ENCODE data around the gene FAM174B.

The FAM174B gene

DNA sequence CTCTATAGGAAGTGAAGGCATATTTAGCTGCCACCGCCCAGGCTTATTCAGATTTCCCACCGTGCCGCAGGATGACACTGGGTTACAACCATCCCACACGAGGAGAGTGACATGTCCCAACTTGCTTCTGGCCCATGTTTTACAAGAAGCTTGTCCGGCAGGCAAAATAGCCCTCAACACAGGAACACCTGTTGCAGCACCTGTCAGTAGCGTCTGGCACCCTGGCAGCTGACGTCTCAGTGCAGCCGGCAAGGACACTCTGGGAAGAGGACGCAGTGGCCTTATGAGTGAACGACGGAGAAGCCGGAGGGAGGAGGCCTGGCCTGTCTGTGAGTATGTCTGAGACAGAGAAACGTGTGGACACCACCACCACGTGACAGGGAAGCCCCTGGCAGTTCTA, 32.1 kb downstream of the FAM174B start:
- Histone ChIP-seq H3K9me3 (peaks cover 7% of the 10 kb centered on the region; the same call in 1 of the 2 replicates), H4K20me1 (no peaks in the 10 kb centered on the region), H3K27me3 (no peaks in the 10 kb centered on the region), H3K4me1 (peaks cover 30% of the 10 kb centered on the region), H3K9ac (no peak overlapping the region), H3K4me3 (no peak overlapping the region), H3K36me3 (no peaks in the 10 kb centered on the region), H3K27ac (no peak overlapping the region), H3K4me2 (peak overlapping the region; percentile 73)
- no peak for TF ChIP-seq Cebpa-rat (IDR thresholded peaks at IDR 0.05)

DNA sequence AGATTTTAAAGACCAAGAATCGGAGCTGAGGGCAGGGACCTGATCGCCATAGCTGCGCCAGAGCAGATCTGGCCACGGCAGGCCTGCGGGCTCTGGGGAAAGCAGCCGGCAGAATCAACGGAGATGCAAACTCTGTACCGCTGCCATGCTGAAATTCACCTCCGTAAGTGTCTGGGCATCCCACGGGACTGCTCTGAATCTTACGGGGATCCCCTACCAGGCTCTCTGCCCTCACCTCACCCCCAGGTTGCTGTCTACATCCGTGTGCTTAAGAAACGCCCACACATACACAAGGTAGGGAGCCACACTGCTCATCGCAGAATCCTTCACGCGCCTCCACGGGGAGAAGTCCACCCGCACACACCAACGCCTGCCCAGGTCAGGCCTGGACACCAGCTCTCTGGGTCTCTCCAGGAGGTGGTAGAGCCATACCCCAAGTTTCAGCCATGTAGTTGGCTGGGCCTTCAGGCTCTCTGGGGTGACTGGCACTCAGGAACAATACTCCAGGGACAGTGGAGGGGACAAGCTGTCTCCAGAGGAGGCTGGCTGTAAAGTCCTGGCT, 33.5 kb downstream of the FAM174B start:
- Histone ChIP-seq H3K4me1 (peaks cover 30% of the 10 kb centered on the region), H3K9me3 (peaks cover 7% of the 10 kb centered on the region; the same call in 1 of the 2 replicates), H3K27me3 (no peaks in the 10 kb centered on the region), H3K9ac (no peak overlapping the region), H3K36me3 (no peaks in the 10 kb centered on the region), H3K4me2 (no peak overlapping the region), H3K4me3 (no peak overlapping the region), H4K20me1 (no peaks in the 10 kb centered on the region), H3K27ac (no peak overlapping the region)
- TF ChIP-seq Cebpa-rat (IDR thresholded peaks at IDR 0.05) = no peak

DNA sequence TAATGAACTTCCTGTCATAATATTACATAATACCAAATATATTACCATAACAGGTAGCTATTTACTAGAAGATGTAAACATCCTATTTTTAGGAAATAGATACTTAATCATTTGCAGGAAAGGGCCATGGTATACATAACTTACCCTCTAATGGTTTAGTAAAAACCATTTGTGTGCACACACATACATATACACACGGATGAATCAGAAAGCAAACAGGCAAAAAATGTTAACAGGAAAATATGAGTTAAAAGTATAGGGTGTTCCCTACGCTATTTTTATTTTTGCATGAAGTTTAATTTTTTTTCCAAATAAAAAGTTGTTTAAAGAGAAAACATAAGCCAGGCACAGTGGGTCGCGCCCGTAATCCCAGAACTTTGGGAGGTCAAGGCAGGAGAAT, 34.6 kb downstream of the FAM174B start:
- H3K36me3 ChIP-seq = no peaks in the 10 kb centered on the region
- no peak overlapping the region for H3K27ac ChIP-seq
- H3K4me3 ChIP-seq = no peak overlapping the region
- H3K9ac ChIP-seq = no peak overlapping the region
- no peak overlapping the region for H3K4me2 ChIP-seq
- H3K4me1 ChIP-seq = peaks cover 26% of the 10 kb centered on the region
- H3K27me3 ChIP-seq = no peaks in the 10 kb centered on the region
- H4K20me1 ChIP-seq = no peaks in the 10 kb centered on the region
- no peak for TF ChIP-seq Cebpa-rat (IDR thresholded peaks at IDR 0.05)
- no peaks in the 10 kb centered on the region for H3K9me3 ChIP-seq

DNA sequence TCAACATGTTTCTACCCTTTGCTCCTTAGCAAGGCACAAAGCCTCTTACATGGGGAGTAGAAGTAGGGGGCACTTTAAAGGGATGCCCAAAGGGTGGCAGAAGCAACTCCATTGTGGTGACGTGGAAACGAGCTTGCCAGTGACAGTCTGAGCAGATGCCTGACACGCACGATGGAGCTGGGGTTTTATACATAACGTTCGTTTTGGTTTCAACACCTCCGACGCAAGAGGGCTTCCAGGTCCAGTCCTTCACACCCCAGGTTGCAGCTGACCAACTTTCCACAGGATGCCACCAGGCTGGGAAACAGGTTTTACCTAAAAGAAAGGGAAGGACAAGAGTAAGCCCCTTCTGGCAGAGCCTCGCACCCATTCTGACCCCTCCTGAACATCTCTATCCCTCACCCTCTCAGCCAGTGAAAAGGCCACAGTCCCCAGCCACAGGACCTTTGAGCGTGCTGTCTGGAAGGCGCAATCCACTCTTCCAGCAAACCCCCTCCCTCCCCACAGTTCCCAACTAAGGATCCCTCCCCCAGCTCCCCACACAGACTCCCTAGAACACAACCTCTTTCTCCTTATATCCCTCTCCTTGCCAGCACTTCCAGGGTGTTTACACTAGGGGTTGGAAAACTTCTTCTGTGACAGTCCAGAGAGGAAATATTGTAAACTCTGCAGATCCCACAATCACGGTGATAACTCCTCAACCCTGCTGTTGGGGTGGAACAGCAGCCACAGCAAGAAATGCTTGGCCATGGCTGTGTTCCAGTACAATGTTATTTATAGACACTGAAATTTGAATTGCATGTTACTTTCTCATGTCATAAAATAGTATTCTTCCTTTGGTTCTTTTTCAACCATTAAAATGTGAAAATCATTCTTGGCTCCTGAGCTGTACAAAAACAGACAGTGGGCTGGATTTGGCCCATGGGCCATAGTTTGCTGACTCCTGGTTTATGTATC, 36.2 kb downstream of the FAM174B start:
- H3K4me2 ChIP-seq = no peak overlapping the region
- no peaks in the 10 kb centered on the region for H4K20me1 ChIP-seq
- peaks cover 10% of the 10 kb centered on the region for H3K4me1 ChIP-seq
- H3K36me3 ChIP-seq = no peaks in the 10 kb centered on the region
- H3K9me3 ChIP-seq = no peaks in the 10 kb centered on the region
- no peak for TF ChIP-seq Cebpa-rat (IDR thresholded peaks at IDR 0.05)
- no peak overlapping the region for H3K9ac ChIP-seq
- H3K27me3 ChIP-seq = no peaks in the 10 kb centered on the region
- no peak overlapping the region for H3K27ac ChIP-seq
- H3K4me3 ChIP-seq = no peak overlapping the region

DNA sequence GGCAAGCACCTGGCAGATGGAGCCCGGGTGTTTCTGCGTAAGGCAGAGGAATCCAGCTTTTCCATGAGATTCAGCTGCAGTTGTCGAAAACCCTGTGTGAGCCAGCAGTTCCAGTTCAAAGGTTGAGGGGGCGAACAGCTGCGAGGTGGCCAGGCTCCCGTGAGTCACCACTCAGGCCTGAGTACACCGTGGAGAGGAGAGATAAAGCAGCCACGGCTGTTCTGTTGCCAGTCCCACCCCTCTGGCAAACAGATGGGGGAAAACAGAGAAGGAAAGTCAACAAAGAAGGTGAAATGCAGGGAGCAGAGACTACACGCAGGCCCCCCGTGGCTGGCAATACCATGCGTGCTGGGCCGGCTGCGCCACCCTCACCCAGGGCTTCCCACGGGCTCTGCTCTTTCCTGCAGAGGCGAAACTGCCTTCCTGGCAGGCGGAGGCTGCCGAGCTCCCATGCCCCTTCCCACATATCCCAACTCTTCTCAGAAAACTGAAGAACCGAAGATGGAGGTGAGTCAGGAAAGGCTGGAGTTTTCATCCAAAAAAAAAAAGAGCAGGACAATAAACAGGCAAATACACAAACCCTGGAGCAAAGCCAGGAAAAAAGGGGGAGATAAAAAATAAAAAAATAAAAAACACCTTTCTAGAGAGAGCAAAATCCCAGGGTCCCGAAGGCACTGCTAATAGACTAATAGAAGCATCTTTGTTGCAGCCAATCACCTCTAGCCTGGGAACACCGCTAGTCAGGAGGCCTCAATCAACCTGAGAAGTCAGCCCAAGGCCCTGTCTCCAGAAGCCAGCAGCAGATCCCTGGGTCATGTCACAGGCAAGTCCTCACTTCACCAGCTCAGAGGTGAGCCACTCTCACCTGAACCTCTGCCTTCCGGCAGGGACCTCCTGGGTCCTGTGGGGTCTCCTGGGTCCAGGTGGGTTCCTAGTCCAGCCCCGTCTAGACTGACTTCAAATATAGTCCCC, 37.7 kb downstream of the FAM174B start:
- no peaks in the 10 kb centered on the region for H3K9me3 ChIP-seq
- no peak for TF ChIP-seq Cebpa-rat (IDR thresholded peaks at IDR 0.05)
- no peak overlapping the region for H3K4me3 ChIP-seq
- H3K36me3 ChIP-seq = no peaks in the 10 kb centered on the region
- no peak overlapping the region for H3K27ac ChIP-seq
- 0 out of 2 replicates have a peak overlapping the region, but pooled peaks have one; percentile 1 for H3K4me2 ChIP-seq
- no peak overlapping the region for H3K9ac ChIP-seq
- no peaks in the 10 kb centered on the region for H3K27me3 ChIP-seq
- no peaks in the 10 kb centered on the region for H3K4me1 ChIP-seq
- no peaks in the 10 kb centered on the region for H4K20me1 ChIP-seq

DNA sequence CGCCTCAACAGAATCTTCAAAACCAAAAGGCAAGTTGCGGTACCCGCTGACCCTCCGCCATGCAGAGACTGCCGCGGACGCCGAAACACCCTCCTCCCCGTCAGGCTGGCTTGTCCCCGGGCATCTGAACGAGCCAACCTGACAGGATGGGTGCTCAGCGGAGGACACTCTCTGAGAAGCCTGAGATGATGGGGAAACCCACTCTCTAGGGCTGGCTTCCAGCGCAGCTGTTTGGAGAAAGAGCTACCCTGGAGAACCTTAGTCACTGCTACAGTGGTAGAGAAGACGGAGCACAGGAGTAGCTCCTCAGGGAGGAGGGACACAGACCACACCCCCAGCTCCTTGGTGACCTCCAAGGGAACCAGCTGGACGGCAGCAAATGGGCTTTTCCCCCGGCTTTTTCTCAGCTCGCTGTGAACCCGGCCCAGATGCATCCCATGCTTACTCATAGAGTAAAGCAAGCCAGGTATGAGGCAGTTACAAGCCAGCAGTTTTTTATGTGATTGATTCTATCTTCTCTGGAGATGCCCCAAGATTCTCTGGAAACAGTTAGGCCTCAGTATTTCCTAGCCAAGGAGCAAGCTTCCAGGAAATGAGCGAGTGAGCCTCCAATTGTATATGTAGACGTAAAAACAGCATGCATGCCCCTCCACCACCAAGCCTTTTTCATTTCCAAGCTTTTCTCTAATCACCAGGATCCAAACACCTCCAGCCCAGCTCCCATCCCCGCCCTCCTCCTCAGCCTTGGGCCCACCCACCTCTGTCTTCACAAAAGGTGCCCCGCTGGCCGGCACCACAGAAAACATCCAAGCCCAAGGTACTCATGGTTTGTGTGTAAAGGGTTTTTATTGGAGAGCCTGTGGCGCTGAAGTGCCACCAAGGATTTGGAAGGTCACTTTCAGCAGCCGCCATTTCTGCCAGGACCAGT, 38.7 kb downstream of the FAM174B start:
- Histone ChIP-seq H3K4me3 (no peak overlapping the region), H3K4me1 (no peaks in the 10 kb centered on the region), H4K20me1 (no peaks in the 10 kb centered on the region), H3K27me3 (no peaks in the 10 kb centered on the region), H3K27ac (no peak overlapping the region), H3K4me2 (no peak overlapping the region), H3K36me3 (no peaks in the 10 kb centered on the region), H3K9ac (no peak overlapping the region), H3K9me3 (no peaks in the 10 kb centered on the region)
- TF ChIP-seq Cebpa-rat (IDR thresholded peaks at IDR 0.05) = no peak

DNA sequence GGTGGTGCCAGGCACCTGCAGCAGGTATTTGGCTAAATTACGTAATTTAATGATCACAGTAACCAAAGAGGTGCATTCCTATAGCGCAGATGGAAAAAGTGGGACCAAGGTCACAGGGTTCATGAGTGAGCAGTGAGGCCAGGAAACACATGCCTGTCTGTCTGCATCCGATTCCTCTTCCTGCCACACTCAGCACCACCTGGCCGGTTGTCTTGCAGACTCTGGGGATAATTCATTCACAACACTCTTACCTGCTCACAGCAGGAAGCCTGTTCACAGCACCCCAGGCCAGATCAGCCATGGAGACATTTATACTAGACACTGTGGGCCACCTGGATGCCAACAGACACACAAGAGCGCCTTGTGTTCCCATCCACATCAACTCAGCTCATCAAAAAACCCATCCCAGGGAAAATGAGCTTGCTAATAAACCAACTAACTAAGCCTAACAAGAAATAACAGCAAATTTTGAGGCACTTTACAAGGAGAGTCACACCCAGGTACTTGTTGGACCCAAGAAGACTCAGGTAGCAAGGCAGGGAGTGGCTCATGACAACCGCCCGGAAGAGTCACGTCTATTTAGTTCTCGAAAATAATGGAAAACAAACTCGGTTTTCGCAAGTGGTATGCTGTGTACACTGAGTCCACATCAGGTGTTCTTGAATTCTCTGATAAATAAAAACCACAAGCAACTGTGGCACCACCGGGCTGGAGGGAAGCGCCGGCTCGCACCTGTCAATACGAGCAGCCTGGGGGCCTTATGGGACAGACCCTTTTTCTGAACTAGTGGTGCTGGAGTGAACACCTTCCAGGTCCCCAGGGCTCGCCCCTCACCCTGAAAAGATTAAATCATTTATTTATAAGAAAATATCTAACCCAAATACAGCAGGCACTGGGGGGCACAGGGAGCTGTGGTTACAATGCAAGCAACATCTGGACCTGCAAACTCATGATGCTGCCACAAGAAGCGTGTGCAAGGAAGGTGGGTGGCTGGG, 40.5 kb downstream of the FAM174B start:
- Histone ChIP-seq H3K9me3 (no peaks in the 10 kb centered on the region), H4K20me1 (no peaks in the 10 kb centered on the region)
- TF ChIP-seq Cebpa-rat (IDR thresholded peaks at IDR 0.05) = no peak

DNA sequence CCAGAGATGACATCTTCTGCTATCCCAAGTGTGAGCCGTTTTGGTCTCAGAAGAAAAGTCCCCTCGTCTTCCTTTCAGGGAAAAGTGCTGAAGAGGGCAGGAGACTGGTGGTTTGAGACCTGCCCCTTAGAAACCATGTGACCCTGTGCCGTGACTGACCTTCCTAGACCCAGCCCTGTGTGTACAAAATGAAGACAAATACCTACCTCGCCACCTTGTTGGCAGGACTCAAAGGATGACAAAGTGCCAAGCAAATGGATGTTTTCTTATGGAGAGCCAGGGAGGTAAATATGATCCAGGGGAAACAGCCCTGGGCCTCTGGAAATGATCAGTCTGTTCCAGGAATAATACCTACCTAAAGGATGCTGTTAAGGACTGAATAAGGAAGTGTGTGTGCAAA, 41.3 kb downstream of the FAM174B start:
- Histone ChIP-seq H3K9me3 (no peaks in the 10 kb centered on the region), H3K4me1 (no peaks in the 10 kb centered on the region), H3K4me2 (no peak overlapping the region), H4K20me1 (no peaks in the 10 kb centered on the region), H3K36me3 (no peaks in the 10 kb centered on the region), H3K27ac (no peak overlapping the region), H3K9ac (no peak overlapping the region), H3K4me3 (no peak overlapping the region), H3K27me3 (no peaks in the 10 kb centered on the region)
- no peak for TF ChIP-seq Cebpa-rat (IDR thresholded peaks at IDR 0.05)

More for the DNA sequence above, 40.5 kb downstream of the FAM174B start:
- H3K36me3 ChIP-seq = no peaks in the 10 kb centered on the region
- H3K4me2 ChIP-seq = no peak overlapping the region
- no peaks in the 10 kb centered on the region for H3K4me1 ChIP-seq
- no peak overlapping the region for H3K4me3 ChIP-seq
- no peak overlapping the region for H3K27ac ChIP-seq
- no peaks in the 10 kb centered on the region for H3K27me3 ChIP-seq
- H3K9ac ChIP-seq = no peak overlapping the region

All from BLaER1 (cell line).